NCI-H2196 treated with DMSO at 0.1 percent for 48 hours (cell line): ENCODE measurements around the gene MRTFA.

ENCODE experiments used
- DNase-seq: peaks from one replicate; lab custom pipeline; 2025; ENCODE audit not compliant: unreplicated experiment; lab: John Stamatoyannopoulos, UW

MRTFA gene

DNA sequence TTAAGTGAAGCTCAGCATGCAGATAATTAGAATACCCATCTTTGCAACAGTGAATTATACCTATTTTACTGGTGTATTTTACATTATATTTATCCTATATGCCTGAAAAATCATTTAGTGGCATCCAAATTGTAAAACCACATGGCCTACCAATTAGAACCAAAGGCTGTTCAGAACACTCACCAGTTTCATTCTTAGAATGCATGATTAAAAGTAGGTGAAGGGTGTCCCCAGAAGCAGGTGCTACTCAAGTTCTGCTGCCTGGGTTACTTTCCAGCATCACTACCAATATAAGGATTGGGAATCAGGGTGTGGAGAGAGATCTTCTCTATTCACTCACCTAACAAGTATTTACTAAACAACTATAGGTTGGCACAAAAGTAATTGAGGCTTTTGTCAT lies 162.8 kb downstream of the MRTFA start:
- DNase-seq: no peak

DNA sequence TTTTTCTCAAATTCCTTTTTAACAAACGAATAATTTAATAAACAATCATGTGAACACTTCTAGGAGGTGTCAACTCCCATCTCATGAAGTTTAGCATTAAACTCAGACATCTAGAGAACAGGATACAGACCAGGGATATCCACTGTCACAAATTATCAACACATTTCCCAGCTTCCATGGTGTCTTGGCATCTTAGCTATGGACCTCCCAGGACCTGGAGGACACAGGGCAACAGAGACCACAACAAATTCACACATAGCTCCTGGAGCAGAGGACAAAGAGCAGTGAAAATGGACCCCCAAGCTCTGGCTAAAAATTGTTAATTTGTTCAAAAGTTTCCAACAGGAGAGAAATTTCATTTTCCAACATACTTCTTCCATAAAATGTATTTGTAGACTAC lies 163.9 kb downstream of the MRTFA start:
- no peak for DNase-seq

DNA sequence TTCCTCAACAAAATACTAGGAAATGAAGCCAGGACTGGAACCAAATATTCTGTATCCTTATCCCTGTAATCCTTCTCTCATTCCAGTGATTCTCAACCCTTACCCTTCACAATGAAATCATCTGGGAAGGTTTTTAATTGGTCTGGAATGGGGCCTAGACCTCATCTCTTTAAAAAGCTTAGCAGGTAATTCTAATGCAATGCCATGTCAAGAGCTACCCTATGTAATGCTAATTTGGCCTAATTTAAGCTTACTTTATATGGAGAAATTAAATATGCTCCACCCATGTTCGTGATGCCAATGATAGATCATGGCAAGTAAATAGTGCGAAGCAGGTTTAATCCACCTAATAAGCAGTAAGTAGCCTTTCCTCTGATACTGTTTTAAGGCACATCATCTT lies 164.5 kb downstream of the MRTFA start:
- no peak for DNase-seq

DNA sequence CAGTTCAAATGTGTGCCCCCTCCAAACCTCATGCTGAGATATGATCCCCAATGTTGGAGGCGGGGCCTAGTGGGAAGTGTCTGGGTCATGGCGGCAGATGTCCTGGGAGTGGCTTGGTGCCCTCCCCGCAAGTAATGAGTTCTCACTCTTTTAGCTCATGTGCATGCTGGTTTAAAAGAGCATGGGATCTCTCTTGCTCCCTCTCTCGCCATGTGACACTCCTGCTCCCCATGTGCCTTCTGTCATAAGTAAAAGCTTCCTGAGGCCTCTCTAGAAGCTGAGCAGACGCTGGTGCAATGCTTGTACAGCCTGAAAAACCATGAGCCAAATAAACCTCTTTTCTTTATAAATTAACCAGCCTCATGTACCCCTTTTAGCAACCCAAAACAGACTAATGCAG lies 167.3 kb downstream of the MRTFA start:
- DNase-seq: no peak

DNA sequence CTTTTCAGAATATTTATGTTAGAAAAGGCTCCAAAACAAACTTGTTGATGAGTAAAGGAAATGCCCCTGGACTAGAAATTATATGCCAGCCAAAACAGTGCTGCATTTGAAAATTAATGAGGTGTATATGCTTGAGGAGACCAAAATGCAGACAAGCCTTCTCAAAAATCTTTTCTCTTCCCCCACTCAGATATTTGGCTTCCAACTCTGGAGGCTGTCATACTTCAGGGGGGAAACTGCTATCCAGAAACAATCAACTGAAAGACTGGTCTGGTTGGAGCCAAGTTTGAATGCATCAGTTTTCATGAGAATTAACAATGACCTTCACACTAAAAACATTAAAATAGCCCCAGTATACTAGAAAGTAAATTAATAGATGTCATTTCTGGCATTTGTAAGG lies 167.9 kb downstream of the MRTFA start:
- no peak for DNase-seq

DNA sequence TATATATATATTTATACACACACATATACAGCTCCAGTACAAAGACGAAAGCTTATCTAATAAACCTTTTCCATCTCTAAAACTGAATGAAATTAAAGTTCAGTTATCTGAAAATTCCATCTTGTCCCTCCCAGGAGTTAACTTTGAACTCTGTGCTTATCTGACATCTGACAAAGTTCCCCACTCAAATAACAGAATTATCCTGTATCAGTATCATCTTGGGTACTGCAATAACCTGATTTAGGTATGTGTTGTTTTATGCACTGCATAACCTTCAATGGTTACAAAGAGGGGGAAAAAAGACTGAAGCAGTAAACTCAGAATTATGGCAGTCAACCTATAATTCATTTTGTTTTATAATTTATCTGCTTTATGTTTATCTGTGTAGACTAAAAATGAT lies 169.5 kb downstream of the MRTFA start:
- DNase-seq: no peak

DNA sequence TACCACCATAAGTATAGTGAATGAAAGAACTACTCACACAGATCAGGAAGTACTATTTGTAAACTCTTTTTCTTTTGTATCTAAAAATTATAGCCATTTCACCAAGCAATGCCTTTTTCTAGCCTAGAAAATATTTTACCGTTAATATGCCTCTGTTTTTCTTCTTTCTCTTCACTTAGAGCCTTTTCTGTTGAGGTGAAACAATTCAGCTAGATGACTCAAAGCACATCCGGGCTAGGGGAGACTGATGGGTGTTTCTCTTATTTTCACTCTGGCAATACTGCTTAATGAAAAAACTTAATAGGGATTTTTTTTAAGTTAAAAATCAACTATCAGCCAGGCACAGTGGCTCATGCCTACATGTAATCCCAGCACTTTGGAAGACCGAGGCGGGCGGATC lies 172.8 kb downstream of the MRTFA start:
- DNase-seq: no peak

DNA sequence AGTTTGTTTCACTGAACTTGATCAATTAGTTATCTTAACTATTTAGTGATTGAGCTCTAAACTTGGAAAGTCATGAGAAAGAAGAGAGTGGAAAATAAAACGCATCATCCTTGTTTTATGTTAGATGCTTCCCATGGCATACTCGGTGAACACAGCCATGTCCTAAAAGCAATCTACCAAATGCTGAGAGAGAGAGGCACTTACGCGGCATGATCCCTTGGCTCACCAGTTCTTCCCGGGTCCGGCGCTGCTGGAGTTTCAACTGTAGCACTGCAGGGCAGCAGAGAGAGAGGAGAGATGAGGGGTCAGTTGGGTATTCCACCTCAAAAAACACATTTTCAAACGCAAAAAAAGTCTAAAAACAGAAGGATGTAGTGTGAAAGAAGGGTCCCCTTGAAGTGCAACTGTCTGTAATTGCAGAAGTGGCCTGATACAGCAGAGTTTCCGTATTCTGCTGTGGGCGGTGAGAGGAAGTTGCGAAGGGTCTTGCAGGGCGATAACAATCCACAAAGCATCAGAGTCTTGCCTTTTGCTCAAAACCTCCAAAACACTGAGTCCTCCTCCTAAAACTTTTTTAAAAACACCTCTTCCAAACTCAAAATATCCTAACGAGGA lies 173.4 kb downstream of the MRTFA start:
- no peak for DNase-seq

DNA sequence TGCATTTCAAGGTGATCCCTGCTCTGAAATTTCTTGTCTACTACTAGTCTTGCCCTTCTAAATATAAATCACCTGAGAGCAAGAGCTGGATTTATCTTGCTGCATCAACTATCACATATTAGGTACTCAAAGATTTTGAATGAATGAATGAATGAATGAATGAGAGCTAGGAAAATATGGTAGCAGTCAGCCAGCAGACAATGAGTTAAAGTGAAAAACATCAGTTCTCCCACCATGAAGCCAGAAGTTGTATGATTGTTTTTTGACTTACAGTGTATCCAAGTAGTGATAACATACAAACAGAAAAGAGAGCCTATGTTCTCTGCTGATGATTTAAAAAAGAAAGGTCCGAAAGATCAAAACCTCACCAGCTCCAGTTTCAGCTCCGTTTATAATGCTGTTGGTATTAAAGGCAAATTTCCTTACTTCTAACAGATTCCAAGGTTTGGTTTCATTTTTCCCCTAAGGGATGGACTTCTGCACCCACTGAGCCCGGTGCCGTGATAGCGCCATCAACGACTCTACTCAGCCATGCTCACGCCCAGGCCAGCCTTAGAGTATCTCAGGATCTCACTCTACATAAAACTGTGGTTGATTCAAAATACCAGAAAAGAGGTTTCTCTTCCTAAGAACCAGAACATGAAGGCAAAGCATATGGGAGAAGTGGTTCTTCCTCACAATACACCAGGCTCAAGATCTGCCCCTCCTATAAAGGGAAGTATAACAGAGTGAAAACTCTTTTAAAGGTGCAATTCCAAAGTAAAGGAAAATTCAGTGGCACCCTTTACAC lies 174.1 kb downstream of the MRTFA start:
- DNase-seq: no peak

DNA sequence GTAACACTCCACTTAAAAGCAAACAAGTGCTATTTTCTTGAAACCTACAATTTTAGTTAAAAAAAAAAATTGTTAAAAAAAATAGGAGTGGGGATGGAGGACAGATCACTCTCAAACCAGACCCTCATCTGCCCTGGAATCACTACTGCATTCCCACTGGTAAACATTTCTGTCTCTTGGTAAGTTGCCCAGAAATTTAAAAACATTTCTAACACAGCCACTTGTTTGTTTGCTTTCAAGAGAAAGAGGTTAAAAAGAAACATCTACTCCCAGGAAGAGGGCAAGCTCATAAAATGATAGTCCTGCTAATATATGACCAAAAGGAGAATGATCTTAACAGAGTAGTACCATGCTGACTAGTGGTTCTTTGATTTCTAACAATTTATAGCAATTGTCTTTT lies 182.8 kb downstream of the MRTFA start:
- DNase-seq: no peak

DNA sequence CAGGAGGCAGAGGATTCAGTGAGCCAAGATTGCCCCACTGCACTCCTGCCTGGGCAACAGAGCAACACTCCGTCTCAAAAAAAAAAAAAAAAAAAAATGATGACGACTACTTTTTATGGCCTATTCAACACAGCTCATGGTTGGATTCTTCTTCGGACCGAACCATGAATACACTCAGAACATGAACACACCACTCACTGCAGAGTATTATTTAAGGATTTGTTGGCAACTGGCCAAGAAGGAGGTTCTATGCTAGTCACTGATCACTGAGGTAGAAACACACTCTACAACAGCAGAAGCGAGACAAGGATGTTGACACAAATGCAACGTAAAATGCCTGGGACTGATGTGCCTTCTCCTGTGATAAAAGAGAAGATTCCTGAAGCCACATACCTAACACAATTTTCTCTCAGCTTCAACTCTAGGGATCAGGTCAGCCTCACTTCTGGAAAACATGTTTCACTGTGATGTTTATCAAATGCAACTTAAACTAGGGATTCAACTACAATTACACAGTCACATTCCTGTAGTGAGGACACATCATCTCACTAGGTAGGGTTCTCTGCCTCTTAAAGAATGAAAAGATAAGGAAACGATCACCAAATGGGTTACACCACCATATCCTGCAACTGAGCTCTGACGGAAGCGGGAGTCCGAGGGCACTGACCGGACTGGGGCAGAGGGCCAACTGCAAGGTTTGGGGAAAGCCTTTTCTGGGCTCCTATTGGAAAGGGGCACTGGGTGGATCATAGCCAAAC lies 183.6 kb downstream of the MRTFA start:
- DNase-seq: no peak

DNA sequence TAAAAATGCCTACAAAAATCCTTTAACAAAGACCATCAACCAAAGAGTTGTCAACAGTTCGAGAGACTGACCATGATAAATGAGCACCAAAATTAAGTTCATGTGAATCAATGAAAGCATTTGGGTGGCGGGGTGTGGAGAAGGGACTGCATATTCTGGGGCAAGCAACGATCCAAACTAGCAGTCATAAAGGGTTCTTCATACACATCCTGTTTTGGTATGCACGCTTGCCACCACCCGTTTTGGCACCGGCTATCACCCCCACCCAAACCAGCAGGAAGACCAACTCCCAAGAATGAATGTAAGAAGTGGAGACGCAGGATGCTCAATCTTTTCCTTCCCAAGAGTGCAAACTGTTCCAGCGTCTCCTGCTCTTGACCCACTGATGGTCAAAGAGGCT lies 185.3 kb downstream of the MRTFA start:
- no peak for DNase-seq

DNA sequence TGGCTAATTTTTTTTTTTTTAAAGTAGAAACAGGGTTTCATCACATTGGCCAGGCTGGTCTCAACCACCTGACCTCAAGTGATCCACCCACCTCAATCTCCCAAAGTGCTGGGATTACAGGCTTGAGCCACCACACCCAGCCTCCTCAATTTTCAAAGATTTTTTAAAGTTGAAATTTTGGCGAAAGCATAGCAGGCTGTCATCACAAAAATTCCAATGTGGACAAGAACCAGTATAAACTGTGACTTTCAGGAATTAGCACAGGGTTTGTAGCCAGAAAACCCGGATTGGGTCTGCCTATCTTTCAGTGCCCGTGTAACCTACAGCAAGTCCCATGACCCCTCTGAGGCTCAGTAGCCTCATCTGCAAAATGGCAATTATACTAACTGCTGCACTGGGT lies 185.9 kb downstream of the MRTFA start:
- DNase-seq: no peak

DNA sequence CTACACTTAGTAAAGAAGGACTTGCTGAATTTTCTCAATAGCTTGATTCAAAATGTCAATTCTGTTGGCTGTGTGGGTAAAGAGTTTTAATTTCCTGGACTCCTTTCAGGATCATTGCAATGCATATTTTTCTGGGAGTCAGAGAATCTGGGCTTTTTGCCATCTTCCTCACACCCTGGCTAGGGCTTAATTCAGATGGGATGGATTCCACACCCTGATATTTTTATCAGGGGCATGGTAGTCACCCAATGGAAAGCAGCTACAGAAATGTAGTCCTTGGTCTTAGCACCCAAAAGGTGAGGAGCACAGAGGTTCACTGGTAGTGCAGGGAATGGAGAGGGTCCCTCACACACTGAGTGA lies 186.9 kb downstream of the MRTFA start:
- no peak for DNase-seq

DNA sequence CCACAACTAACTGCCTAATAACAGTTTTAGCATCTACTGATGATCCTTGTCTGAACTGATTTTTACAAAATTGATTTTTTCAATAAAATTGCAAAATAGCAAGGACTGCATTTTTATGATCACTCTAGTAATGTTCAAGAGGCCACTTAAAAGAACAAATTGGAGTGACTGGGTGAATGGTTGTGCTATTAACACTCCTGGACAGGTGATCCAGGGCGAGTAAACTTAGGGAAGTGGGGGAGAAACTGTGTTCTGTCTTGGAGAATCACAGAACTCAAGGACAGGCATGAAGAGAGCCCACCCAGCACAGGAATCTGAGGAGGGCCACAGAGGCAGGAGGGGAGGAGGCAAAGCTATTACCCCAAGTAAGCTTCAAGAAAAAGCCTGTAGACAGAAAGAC lies 190.3 kb downstream of the MRTFA start:
- DNase-seq: no peak

DNA sequence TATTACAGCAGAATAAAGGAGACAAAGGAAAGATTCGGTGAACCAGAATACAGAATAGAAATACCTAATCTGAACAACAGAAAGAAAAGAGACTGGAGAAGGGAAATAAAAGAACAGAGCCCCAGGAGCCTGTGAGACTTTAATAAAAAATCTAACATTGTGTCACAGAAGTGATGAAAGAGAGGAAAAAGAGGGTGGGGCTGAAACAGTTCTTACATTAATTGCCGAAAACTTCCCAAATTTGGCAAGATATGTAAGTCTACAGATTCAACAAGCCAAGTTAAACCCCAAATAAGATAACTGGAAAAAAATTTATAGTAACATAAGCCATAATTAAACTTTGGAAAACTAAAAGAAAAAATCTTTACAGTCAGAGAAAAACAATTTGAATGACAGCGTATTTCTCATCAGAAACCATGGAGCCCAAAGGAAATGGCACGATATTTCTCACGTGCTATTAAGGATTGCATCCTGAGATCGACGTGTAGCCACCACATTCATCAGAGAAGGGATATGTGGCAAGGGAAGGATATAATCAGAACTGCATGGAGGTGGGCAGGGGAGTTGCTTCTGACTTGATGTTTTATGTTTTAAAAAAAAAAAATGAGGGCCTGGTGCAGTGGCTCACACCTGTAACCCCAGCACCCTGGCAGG lies 192.2 kb downstream of the MRTFA start:
- DNase-seq: no peak

DNA sequence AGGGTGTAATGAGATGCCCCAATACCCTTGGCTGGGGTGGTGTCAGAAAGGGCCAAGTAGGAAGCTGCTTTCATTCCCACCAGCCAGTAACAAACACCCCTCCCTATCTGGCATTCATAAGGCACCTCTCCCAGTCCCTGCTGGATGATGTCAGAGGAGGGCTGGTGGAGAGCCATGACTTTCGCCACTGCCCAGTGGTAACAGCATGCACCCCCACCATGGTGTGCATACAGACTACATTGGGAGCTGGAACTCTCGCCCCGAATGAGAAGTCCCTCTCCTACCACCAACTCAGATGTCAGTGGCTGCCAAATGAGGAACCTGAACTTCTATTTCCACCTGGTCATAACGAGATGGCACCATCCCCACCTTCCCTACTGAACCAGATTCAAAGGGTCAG lies 192.8 kb downstream of the MRTFA start:
- no peak for DNase-seq

DNA sequence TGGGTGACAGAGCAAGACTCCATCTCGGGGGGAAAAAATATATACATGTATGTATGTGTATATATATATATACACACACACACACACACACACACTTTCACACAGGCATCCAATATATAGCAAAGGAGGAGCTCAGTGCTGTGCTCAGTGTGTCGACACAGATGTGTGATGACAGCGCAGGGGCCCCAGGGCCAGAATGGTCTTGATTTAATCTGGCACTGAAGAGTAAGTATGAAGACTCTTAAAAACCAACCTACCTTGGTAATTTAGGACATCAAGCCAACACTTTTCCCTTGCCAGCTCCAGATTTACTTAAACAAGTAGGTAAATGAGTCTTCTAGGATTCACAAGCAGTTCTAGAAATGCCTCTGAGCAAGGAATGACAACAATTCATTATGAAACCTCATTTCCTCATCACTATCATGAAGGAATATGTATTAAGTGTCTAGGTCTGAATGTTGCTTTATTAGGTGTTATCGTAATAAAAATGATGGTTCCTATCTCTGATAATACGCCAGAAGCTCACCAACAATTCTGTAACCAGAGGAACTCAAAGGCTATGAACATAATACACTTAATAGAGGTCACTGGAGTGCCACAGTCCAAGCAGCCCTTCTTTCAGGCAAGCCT lies 194.6 kb downstream of the MRTFA start:
- DNase-seq: no peak

DNA sequence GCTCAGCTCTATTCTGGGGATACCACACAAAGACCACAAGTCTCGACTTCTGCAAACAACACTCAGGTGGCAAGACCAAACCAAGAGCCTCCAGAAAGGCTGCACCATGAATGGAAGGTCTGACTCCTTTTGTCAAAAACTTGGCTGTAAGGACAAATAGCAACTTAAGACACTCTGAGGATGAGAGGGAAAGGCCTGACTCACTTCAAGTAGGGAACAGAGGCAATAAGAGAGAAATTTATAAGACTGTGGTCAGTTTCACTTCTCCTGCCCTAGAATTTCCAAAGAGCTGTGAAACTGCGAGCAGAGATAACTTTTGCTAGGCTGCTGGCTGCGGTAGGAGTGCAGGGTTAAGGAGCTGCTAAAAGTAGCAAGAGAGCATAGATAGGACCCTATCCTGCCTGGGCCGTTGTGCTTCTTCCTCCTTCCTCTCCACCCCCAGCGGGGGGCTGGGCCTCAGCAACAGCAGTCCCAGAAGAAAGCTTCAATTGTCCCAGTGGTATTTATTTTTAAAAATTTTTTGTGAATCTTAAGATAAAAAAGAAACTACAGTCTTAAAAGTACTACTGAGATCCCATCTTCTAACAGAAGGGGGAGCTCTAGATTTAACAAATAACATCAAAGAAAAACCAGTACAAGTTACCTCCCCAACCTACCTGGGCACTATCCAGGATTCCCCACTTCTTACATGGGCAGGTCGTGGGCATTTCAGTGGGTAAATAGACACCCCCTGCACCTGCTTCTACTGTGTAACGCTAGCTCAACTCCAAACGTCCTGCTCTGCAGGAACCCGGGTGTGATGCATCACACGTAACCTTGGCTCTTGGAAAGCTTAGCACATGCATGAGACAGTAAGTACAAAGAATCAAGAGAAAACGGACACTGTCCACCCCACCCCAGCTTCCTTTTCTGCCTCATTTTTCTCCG lies 199.8 kb downstream of the MRTFA start:
- peak; percentile 43 for DNase-seq

DNA sequence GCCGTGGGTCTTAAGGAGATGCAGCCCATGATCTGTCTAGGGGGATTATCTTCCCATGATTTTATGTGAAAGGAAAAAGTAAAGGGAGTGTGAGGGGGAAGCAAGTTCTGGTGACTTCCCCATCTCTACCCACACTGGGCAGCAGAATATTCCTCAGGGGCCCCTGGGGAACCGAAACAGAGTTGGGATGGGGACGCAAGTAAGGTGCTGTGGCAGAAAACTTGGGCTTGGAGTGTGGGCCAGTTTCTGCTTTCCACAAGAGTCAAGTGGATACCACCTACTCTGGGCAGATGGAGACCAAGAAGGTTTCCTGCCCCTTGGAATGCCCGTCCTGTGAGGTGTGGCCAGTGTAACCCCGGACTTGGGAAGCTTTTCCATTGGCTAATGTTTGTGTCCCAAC lies 201.8 kb downstream of the MRTFA start:
- DNase-seq: no peak
